NCI-H2171 treated with DMSO at 0.1 percent for 48 hours (cell line): Measurements from ENCODE around the gene TFAP2C.
"Not testable (repeated sequence)": the region's sequence is repeated elsewhere in the genome, so short reads cannot be mapped to it uniquely, and the experiment has no call there.

Experiments
- DNase-seq: peaks from one replicate; lab custom pipeline; 2025; lab: John Stamatoyannopoulos, UW

The TFAP2C gene

GRCh38 chr20:56653211-56653610 is 24.1 kb downstream of the TFAP2C start:
- DNase-seq = no peak

DNA sequence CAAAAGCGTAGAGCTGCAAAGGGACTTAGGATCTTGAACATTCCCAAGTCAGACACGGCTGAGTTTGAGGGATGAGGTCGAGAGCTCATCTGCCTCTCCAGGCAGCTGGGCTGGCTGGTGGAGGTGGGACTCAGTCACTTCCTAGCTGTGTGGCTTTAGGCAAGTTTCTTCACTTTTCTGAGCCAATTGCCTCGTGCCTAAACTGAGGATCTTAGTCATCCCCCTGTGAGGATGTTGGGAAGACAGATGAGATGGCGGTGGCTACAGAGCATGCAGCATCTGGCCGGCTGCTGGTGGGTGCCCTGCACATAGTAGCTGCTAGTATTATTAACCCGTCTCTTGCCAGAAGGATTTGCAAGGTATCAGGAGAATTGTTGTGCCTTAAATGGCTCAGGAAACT is 27.5 kb downstream of the TFAP2C start:
- DNase-seq = no peak

GRCh38 chr20:56657879-56658278 is 28.8 kb downstream of the TFAP2C start:
- no peak for DNase-seq

- not testable (repeated sequence) for DNase-seq
Measured at GRCh38 chr20:56658341-56658947, 29.3 kb downstream of the TFAP2C start.

DNA sequence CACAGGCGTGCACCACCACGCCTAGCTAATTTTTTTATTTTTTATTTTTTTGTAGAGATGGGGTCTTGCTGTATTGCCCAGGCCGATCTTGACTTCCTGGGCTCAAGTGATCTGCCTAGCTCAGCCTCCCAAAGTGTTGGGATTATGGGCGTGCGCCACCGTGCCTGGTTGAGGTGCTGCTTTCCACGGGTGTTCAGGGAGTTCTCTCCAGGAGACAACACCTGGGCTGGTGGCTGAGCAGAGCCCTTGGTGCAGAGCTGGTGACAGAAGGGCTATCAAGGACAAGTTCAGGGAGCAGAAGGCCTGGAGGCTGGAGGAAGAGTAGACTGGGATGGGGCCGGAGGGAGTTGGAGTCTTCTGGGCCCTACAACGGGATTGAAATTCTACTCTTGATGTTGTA is 34.6 kb downstream of the TFAP2C start:
- no peak for DNase-seq

DNA sequence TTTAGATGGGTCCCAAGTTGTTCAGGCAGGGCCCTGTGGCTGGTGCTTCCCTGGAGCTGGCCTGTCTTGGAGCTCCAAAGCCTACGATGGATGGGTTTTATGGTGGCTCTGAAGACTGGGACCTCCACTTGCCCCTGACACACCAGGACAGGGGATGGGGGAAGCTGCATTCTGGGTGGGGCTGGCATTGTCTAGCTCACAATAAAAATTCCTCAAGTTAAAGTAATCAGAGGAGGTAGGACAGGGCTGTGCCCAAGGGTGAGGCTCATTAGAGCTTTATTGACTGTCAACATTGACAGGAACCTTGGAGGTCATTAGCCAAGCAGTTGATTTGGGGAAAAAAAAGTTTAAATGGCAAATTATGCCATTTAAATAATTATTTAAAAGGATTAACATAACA is 35.7 kb downstream of the TFAP2C start:
- DNase-seq = no peak

- DNase-seq = no peak
Measured at GRCh38 chr20:56665806-56666205, 36.7 kb downstream of the TFAP2C start.

DNA sequence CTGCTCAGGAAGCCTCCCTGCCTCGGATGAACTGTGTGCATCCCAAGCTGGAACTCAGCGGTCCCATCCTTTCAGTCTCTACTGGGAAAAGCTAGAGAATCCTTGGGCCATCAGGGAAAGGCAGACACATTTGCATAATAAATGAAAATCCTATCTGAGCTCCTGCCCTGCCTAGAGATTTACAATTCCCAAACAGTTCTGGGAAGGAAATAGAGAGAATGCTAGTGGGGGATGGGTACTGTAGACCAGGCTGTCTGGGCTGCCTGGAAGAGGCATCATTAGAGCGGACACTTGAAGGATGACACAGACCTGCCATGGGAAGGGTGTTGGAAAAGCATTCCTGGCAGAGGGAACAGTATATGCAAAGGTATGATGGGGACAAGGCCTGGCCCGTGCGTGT is 44.3 kb downstream of the TFAP2C start:
- DNase-seq = no peak

GRCh38 chr20:56676001-56676400 is 46.9 kb downstream of the TFAP2C start:
- DNase-seq = no peak

DNA sequence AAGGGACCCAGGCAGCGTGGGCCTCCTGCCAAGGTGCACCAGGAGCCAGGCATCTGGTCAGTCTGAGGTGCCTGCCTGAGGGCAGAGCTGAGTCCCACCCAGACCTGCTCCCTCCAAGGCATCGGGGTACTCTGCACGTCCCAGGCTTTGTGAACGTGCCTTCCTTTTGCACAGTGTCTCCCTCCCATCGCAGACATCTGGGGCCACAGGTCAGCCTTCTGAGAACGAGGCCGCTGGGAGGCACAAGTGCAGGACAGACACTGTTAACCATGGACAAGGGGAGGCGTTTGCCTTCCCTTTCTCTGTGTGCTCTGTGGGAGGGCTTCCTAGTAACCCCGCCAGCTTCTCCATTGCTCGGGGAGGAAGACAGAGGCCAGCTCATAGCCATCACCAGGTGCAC is 47.6 kb downstream of the TFAP2C start:
- no peak for DNase-seq

DNA sequence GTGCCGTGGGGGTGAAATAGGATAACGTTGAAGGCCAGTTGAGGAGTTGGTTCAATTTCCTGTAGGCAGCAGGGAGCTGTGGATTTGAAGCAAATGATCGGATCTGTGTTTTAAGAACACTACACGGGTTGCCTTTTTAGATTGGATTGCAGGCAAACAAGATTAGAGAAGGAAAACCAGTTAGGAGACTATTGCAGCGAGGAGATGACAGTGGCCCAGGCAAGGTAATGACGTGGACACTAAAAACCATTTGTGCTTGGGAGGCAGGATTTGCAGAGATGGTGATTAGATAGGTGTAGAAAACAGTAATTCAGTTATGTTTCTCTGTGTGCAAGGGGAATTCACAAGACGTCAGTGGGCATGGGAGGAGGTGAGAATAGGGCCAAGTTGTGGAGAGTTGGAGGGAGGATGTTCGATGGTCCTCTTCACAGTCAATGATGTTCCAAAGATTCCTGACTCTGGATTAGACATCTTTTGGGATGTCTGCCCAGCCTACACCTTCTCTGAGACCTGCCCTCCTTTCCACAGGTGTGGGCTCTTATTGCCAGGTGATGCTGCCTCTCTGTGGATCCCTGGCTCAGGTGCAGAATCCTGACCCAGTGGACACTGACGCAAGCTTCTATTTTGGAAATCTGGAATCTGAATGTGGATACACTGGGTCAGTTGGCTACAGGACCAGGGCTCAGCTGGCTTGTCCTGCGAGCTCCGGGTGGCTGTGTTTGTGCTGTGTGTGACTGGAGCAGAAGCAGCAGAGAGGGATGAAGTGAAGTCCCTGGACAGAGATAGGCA is 54.2 kb downstream of the TFAP2C start:
- DNase-seq = no peak

DNA sequence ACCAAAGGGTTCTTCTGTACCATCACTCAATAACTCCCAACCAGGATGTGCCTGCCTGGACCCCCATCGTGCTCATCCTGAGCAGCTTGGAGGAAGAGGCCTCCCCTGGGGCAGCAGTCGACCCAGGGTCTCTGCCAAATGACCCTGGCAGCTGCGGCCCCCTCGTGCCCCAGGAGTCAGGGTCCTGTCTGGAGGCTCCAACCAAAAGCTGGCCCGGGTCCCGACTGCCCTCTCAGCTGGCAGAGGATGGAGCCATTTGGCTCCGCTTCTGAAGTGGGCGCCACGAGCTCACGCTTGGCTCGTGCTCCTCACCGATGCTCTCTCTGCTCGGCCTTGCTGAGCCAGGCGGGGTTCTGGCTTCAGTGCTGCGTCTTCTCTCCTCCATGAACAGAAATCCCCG is 56.8 kb downstream of the TFAP2C start:
- DNase-seq = no peak

GRCh38 chr20:56687061-56687460 is 58.0 kb downstream of the TFAP2C start:
- no peak for DNase-seq

DNA sequence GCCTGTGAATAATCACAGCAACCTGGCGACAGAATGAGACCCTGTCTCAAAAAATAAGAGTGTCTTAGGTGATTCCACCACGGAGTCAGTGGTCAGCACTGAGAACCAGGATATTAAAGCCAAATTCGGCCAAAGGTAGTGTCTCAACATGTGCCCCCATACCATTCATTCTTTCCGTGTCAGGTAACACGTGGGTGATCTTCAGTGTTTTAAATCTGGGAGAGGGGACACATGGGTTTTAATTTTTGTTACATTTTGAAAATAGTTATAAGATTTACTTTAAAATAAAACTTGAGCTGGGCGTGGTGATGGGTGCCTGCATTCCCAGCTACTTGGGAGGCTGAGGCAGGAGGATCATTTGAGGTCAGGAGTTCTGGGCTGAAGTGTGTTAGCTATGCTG is 59.0 kb downstream of the TFAP2C start:
- no peak for DNase-seq
